ENCODE measurements around the gene CEP70. TPM values are rescaled to one million over a fixed set of nuclear protein-coding genes. Genes with fewer than 3 reads are reported as not detected.

CEP70 gene
- total RNA-seq, 4 donors from 2014 or later, result 19.7 to 24.6 (median 21.5) TPM

DNA sequence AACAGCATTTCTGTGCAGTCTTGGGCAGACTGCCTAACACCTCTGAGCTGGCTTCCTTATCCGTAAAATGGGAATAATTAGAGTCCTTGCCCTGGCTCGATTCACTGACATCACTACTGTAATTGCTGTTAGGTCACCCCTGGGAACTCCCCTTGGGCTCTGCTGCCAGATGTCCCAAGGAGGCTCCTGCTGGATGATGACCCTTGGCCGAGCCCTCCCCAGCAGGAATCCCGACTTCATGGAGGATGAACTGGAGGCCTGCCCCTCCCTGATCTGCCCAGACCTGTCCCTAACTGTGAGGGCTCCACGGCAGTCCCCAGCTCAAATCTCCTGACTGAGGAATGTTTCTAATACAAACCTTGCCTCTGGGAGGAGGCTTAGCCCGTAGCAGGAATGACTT lies 141.6 kb downstream of the CEP70 start:
- TF ChIP-seq EP300 (IDR thresholded peaks at IDR 0.05) (no peak), POLR2A (IDR thresholded peaks at IDR 0.05) (no peak)
- TF ChIP-seq, protein P1, sequence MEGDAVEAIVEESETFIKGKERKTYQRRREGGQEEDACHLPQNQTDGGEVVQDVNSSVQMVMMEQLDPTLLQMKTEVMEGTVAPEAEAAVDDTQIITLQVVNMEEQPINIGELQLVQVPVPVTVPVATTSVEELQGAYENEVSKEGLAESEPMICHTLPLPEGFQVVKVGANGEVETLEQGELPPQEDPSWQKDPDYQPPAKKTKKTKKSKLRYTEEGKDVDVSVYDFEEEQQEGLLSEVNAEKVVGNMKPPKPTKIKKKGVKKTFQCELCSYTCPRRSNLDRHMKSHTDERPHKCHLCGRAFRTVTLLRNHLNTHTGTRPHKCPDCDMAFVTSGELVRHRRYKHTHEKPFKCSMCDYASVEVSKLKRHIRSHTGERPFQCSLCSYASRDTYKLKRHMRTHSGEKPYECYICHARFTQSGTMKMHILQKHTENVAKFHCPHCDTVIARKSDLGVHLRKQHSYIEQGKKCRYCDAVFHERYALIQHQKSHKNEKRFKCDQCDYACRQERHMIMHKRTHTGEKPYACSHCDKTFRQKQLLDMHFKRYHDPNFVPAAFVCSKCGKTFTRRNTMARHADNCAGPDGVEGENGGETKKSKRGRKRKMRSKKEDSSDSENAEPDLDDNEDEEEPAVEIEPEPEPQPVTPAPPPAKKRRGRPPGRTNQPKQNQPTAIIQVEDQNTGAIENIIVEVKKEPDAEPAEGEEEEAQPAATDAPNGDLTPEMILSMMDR (IDR thresholded peaks at IDR 0.05), result no peak
- DNase-seq (ENCODE audit: low spot score in 2 of 2), result no peak
- Histone ChIP-seq H3K4me3 (no peak overlapping the region), H3K4me1 (no peaks in the 10 kb centered on the region), H3K9me3 (no peaks in the 10 kb centered on the region), H3K27me3 (no peaks in the 10 kb centered on the region), H3K36me3 (no peaks in the 10 kb centered on the region), H3K27ac (no peak overlapping the region)
- 47 to 63% methylated on average over 3 of the region's 6 CpGs for WGBS, 2 donors

DNA sequence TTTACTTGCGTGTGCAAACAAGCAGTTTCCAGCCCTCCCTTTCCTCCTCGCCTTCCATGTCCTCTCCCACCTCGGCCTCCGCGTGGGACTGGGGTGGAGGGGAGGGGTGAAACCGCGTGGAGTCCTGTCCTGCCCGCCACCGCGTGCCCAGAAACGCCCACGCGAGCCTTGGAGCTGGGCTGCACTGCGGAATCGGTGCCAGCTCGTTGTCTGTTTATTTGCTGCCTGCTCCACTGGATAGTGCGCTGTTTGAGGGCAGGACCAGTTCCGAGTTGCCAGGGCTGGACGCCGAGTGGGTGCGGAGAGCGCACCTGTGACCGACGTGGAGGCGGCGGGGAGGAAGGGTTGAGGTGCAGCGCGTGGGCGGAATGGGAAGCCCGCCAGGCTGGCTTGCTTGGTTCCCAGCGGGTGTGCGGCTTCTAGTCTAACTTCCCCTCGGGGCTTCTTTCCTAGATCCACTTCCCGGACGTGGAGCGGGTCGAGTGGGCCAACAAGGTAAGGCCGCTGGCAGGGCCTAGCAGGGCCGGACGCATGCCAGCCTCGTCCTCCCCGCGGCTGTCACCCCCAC lies 142.4 kb downstream of the CEP70 start:
- 85 to 90% methylated on average over 43 of the region's 43 CpGs for WGBS, 2 donors
- no peaks in the 10 kb centered on the region for H3K27me3 ChIP-seq
- no peak for DNase-seq (ENCODE audit: low spot score in 2 of 2)
- H3K36me3 ChIP-seq, result no peaks in the 10 kb centered on the region
- H3K9me3 ChIP-seq, result no peaks in the 10 kb centered on the region
- no peak overlapping the region for H3K27ac ChIP-seq
- H3K4me1 ChIP-seq, result no peaks in the 10 kb centered on the region
- no peak overlapping the region for H3K4me3 ChIP-seq
- TF ChIP-seq EP300 (IDR thresholded peaks at IDR 0.05) (no peak), POLR2A (IDR thresholded peaks at IDR 0.05) (no peak)
- TF ChIP-seq, protein P1 (IDR thresholded peaks at IDR 0.05), result no peak

DNA sequence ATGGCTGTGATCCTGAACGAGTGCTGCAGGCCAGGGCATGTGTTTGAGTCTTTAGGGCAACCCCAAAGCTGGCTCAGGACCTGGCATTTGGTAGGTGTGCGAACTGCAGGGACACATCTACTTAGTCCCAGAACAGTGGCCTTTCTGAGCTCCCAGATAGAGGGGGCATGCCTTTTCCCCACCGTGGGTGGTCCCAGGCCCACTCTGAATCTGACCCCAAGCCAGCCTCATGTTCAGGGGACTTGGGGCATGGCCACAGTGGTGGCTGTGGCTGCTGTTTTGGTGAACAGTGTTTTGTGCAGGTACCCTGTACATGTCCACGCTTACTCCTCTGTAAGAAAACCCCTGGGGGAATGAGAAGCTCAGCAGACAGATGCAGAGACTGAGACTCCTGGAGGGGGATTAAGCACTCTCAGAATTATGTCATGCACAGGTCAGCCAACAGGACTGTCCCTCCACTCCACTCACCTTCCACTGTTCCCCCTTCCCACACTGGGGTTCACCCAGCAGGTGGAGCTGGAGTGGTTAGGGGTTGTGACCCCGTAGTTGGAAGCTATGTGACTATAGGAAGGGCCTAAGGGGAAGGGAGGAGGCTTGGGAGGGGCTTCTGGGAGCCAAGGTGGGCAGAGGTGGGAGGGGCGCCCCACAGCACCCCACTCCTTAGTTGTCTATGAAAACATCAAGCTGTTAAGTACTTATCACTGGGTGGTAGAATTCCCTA lies 143.2 kb downstream of the CEP70 start:
- no peak for TF ChIP-seq POLR2A (IDR thresholded peaks at IDR 0.05)
- WGBS, 2 donors, result 71 to 85% methylated on average over 5 to 6 of the region's 6 CpGs
- no peak overlapping the region for H3K4me3 ChIP-seq
- H3K9me3 ChIP-seq, result no peaks in the 10 kb centered on the region
- DNase-seq (ENCODE audit: low spot score in 2 of 2), result no peak
- H3K36me3 ChIP-seq, result no peaks in the 10 kb centered on the region
- H3K27me3 ChIP-seq, result no peaks in the 10 kb centered on the region
- H3K4me1 ChIP-seq, result no peaks in the 10 kb centered on the region
- H3K27ac ChIP-seq, result no peak overlapping the region

DNA sequence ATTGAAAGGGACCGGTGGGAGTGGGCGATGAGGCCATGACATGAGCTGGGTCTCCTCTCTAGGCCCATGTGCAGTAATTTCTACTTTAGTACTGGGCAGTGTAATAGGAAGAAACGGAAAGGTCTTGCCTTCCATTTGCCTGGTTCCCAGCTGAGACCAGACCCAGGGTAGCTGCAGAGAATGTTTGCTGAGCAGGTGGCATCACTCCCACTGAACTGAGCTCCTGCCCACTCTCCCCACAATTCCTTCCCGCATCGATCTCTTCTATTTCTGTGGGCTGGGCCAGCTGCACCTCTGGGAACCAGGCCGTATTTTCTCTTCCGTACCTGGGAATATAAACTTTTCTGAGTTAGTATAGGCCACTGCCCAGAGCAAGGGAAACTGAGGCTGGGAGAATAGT lies 143.9 kb downstream of the CEP70 start:
- no peak overlapping the region for H3K27ac ChIP-seq
- no peaks in the 10 kb centered on the region for H3K36me3 ChIP-seq
- no peaks in the 10 kb centered on the region for H3K27me3 ChIP-seq
- H3K4me1 ChIP-seq, result no peaks in the 10 kb centered on the region
- H3K9me3 ChIP-seq, result no peaks in the 10 kb centered on the region
- TF ChIP-seq POLR2A (IDR thresholded peaks at IDR 0.05) (no peak), EP300 (IDR thresholded peaks at IDR 0.05) (no peak)
- TF ChIP-seq, protein P1 (IDR thresholded peaks at IDR 0.05), result no peak
- WGBS, 2 donors, result 87 to 90% methylated on average over 7 of the region's 7 CpGs
- no peak overlapping the region for H3K4me3 ChIP-seq
- no peak for DNase-seq (ENCODE audit: low spot score in 2 of 2)

DNA sequence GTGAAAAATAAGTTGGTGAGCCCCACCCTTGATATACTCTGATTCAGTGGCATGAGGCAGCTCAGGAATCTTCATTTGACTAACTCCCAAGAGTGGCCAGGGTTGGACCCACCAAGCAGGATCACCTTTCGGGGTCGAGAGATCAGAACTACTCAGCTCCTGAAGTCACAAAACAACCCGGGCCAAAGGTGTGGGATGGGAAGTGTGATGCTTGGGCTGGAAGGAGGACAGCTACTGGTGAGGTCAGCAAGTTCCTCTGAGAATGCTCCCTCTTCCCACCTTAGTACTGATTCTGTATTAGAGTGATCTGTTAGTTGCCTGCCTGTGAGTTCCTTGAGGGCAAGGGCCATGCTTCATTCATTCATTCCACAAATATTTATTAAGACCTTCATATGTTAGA lies 144.6 kb downstream of the CEP70 start:
- Histone ChIP-seq H3K4me3 (no peak overlapping the region), H3K36me3 (no peaks in the 10 kb centered on the region), H3K9me3 (no peaks in the 10 kb centered on the region), H3K4me1 (no peaks in the 10 kb centered on the region), H3K27ac (no peak overlapping the region), H3K27me3 (no peaks in the 10 kb centered on the region)
- whole genome bisulfite sequencing, 2 donors, result 74 to 88% methylated on average over 3 of the region's 3 CpGs
- DNase-seq (ENCODE audit: low spot score in 2 of 2), result no peak
- TF ChIP-seq, protein P1 (IDR thresholded peaks at IDR 0.05), result no peak
- TF ChIP-seq POLR2A (IDR thresholded peaks at IDR 0.05), result no peak
- TF ChIP-seq EP300 (IDR thresholded peaks at IDR 0.05), result no peak
